Middle frontal gyrus (tissue), 1 donor: ENCODE data around the gene RANGAP1.
A peak's percentile ranks its signal among the peaks of the same experiment; 100 is the strongest.

Experiments
- DNase-seq: peaks from one replicate; pipeline ENCODE4 v3.0.0-alpha.2; 2015; ENCODE audit warnings: low spot score; ENCODE audit errors: extremely low spot score

RANGAP1 gene

GRCh38 chr22:41197038-41197972 is 88.7 kb downstream of the RANGAP1 start:
- peak; percentile 62 for DNase-seq
